ENCODE data around the gene CEMIP.

The CEMIP gene

GRCh38 chr15:80830677-80831076, 51.5 kb downstream of the CEMIP start:
- no peak for DNase-seq

DNA sequence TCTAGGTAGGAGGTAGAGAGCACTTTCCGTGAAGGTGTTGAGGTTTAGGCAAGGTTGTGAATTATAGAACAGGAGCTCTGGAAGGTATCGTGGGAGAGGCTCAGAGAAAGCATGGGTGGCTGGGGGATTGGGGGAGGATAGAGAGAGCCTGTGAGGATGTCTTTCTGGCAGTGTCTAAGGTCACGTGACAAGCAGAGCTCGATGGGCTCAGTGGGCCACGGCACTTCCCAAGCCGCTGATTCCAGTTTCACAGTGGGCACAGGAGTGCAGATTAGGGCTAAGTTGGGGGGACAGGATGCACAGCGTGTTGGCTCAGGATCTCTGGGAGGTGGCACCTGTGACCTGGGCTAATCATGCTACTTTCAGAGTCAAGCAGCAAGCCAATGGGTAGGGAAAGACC, 52.0 kb downstream of the CEMIP start:
- DNase-seq: no peak

DNA sequence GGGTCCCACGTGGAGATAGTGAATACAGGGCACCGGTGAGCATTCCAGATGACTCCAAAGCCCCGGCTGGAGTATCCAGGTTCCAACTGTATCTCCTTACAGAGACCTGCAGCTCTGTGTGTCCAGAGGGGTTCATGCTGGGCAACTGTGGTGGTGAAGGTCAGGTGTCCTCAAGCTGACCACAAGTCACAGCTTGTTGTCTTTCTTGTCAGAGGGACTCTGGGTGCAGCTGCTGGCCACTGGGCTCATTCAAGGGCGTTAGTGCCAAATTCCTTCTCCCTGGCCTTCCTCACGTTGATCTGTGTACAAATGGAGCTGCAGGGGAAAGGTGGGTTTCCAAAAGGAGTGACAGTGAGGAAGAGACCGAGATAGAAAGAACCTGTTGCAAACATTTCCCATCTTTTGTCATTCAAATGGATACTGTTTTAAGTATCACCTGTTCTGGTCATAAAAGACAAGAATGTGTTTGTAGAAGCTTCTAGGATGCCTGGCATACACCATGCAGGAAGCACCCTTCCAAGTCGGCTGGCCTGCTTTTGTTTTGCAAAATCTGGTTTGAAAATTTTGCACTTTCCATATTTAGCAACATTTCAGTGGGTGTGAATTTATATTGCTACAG, 52.5 kb downstream of the CEMIP start:
- no peak for DNase-seq

DNA sequence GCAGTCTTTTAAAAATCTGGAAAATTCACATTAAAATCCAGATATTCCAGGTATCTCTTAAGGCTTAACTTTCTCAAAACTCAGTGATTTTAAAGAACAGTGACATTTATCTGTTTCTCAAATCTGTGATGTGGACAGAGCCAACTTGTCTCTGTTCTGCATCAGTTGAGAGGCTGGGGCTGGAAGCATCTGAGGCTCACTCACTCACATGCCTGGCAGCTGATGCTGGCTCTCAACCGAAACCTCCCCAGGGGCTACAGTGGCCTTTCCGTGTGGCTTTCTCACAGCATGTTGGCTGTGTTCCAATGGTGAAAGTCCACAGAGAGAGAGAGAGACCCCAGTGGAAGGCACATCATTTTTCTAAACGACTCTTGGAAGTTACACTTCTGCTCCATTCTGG, 53.5 kb downstream of the CEMIP start:
- DNase-seq: no peak

GRCh38 chr15:80834402-80834801, 55.2 kb downstream of the CEMIP start:
- no peak for DNase-seq

DNA sequence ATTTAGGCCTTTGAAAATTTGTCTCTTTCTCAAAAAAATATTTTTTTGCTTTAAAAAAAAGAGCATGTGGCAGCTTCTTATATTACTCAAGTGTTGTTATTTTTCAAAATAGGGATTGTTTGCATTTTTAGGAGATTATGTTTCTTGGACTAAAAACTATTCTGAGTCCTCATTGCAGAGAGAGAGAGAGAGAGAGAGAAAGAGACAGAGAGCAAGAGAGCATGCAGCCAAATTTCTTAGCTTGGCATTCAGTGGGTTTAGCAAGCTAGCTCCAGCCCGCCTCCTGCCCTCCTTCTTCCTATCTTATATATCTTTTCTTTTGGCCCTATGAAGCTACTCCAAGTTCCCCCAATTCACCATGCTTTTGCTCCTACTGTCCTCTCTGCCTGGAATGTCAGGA, 55.7 kb downstream of the CEMIP start:
- no peak for DNase-seq

DNA sequence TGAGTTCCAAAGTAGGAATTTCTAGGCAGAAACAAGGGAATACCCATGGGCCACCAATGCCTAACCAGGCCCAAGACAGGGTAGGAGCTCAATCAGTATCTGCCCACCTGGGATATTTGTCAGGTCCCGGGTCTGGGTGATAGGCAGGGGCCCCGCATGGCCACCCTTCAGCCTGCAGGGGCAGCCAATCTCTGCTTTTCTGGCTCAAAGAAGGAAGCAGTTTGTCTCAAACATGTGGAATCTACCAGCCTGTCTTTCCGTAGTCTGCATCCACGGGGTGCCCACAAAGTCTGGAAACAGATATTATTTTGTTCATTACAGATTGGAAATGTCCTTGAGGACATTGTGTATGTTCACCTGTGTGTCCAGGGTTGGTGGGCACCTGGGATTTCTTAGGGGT, 56.2 kb downstream of the CEMIP start:
- no peak for DNase-seq

- DNase-seq: no peak
Measured at GRCh38 chr15:80836223-80836622, 57.1 kb downstream of the CEMIP start.

GRCh38 chr15:80837006-80837405, 57.8 kb downstream of the CEMIP start:
- no peak for DNase-seq

DNA sequence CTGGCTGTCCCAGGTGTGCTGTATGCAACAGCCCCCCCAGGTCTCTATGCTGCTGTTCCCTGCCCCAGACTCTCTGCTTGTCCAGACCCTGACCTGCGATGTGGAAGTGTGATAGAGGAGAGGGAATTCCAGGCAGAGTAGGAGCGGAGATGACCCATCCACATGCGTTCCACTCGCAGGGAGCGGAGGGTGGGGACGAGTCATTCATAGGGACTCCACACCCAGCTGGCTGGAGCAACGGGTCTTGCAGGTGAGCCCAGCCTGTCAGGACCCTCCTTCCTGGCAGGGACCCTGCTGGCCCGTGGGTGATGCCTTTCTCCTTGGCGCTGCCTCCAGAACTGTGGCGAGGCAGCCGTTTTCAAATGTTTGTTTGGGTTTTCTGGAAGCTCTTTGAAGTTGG, 58.8 kb downstream of the CEMIP start:
- no peak for DNase-seq

DNA sequence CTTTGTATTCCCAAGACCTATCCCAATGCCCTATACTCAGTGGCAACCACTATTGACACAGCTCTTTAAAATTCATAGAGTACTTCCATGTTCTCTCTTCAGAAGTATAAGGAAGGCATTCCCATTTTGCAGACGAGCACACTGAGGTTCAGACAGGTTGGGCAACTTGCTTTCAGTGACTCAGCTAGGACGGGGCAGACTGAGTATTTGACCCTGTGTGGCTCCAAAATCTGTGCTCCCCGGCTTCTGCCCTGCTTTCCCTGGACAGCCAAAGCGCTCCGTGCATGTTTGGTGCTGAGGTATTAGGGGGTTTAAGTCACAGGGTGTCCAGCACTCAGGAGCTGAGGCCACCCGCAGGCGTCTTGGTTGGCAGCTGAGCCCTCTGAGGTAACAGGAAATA, 59.5 kb downstream of the CEMIP start:
- no peak for DNase-seq

GRCh38 chr15:80839764-80840130, 60.6 kb downstream of the CEMIP start:
- no peak for DNase-seq

DNA sequence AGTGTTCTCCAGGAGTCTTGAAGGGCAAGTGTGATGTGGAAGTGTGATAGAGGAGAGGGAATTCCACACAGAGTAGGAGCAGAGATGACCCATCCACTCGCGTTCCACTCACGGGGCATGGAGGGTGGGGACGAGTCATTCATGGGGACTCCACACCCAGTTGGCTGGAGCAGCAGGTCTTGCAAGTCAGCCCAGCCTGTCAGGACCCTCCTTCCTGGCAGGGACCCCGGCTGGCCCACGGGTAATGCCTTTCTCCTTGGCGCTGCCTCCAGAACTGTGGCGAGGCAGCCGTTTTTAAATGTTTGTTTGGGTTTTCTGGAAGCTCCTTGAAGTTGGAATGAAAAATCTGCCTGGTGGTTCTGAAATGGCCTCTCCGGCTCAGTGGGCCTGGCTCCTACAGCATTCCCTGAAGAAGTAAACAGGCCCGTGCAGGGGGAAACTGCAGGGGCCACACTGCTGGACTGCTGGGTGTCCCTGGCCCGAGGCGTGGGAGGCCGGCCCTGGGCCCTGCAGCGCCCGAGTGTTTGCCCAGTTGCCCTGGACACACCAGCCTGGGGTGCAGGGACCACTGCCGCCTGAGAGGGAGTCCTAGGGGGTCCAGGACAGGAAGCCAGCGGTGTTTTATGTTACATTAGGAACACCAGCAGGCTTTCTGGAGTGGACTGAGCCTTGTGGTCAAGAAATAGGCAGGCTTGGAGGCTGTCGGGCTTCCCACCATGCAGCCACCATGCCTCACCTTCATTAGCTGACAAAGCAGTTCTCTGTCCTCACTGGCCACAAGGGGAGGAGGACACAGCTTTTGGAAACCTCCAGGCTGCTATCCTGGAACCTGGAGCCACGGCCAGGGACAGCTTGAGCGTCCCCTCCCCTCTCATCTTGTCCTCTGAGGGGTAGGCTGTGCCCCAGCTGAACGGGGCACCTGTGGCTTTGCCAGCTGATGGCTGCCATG, 61.3 kb downstream of the CEMIP start:
- no peak for DNase-seq

- DNase-seq: no peak
Measured at GRCh38 chr15:80841541-80841940, 62.4 kb downstream of the CEMIP start.

GRCh38 chr15:80844011-80844732, 65.0 kb downstream of the CEMIP start:
- no peak for DNase-seq

- peak; percentile 16 for DNase-seq
Measured at GRCh38 chr15:80846031-80846815, 67.1 kb downstream of the CEMIP start.

DNA sequence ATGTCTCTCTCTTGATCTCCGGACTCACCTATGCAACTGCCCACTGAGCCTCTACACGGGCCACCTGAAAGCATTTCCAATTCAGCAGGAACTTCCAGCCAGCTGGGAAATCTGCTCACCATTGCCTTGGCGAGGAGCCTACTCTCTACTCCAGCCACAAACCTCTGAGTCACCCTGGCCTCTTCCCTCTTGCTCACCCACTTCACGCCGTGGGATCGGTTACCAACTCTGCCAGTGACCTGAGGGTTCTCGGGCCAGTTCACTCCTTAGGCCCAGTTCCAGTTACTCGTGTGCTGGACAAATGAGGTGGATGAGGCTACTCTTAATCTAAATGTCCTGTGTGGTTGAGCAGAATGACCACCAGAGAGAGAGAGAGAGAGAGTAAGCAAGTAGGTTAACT, 70.1 kb downstream of the CEMIP start:
- no peak for DNase-seq

- DNase-seq: no peak
Measured at GRCh38 chr15:80850941-80851451, 71.8 kb downstream of the CEMIP start.

- DNase-seq: peak; percentile 19
Measured at GRCh38 chr15:80852676-80853075, 73.5 kb downstream of the CEMIP start.

DNA sequence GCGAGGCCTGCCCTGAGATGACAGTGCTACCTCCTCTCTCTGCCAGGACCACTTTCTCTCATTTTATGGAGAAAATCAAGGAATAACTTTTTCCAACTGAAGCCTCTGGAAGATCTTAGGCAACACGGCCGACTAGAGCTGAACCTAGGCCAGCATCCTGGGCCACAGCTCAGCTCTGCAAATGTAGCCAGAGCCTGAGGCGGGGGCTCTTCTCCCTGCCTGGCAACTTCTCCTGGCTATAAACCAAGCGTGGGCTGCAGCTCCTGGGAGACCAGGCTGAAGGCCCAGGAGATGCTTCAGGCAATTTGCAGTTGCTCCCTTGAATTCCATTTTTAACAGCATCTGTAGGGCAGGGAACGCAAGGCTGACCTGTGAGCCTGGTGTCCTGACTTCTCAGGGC, 74.9 kb downstream of the CEMIP start:
- no peak for DNase-seq

DNA sequence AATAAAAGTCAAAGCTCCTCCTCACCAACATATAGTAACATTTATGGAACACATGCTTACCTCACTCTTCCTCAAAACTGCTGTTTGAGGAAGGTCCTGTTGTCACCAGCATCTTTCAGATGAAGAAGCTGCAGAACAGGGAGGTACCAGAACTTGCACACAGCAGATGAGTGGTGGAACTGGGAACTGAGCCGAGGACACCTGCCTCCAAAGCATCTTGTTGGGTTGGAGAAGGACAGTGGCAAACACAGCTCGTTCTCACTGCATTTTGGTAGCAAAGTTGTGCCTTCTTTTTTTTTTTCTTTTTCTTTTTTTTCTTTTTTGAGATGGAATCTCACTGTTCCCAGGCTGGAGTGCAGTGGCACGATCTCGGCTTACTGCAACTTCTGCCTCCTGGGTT, 76.0 kb downstream of the CEMIP start:
- no peak for DNase-seq

GRCh38 chr15:80856400-80856799, 77.2 kb downstream of the CEMIP start:
- DNase-seq: no peak
